ENCODE data around the gene ING2. TPM values are rescaled to one million over a fixed set of nuclear protein-coding genes. Genes with fewer than 3 reads are reported as not detected.

The ING2 gene
- total and polyA plus RNA-seq, 10 of the 15 experiments (the other 5 are each of a cell fraction or from before 2014, with no cell fraction given): 3.3 to 16.1 (median 10.9) TPM

DNA sequence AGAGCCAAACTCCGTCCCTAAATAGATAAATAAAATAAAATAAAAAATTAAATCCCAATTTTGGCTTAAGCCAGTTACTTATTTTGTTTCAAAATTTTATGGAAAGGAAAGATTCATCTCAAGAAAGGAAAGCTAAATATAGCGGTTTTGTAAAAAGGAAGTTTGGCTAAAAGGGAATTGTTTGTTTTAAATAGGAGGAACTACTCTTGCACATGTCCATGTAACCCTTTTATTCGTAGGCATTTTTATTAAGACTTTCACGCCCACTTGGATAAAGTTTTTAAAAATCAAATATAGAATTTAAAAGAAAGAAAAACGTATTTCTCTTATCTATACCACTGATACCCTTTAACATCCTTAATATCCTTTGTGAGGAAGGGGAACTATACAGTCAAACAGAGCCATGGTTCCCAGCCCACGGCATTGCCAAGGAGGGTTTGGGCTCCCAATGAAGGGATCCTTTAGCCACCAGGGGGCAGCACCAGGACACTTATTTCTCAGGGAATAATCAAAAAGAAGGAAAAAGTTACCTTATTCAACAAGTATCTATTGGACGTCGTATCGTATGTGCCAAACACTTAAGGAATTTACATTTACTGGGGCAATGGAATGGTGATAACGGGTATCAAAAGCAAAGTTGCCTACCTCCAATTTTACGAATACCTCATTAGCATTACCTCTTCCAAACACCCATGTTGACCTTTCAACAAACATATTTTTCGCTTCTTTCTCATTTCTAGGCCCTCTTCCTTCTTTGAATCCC is 32.7 kb upstream of the ING2 start (continued):
- TF ChIP-seq, protein P1, sequence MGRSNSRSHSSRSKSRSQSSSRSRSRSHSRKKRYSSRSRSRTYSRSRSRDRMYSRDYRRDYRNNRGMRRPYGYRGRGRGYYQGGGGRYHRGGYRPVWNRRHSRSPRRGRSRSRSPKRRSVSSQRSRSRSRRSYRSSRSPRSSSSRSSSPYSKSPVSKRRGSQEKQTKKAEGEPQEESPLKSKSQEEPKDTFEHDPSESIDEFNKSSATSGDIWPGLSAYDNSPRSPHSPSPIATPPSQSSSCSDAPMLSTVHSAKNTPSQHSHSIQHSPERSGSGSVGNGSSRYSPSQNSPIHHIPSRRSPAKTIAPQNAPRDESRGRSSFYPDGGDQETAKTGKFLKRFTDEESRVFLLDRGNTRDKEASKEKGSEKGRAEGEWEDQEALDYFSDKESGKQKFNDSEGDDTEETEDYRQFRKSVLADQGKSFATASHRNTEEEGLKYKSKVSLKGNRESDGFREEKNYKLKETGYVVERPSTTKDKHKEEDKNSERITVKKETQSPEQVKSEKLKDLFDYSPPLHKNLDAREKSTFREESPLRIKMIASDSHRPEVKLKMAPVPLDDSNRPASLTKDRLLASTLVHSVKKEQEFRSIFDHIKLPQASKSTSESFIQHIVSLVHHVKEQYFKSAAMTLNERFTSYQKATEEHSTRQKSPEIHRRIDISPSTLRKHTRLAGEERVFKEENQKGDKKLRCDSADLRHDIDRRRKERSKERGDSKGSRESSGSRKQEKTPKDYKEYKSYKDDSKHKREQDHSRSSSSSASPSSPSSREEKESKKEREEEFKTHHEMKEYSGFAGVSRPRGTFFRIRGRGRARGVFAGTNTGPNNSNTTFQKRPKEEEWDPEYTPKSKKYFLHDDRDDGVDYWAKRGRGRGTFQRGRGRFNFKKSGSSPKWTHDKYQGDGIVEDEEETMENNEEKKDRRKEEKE (IDR thresholded peaks at IDR 0.05): no peak
- no peak for TF ChIP-seq KDM1A (IDR thresholded peaks at IDR 0.05; ENCODE audit: borderline replicate concordance)
- TF ChIP-seq, protein P2, sequence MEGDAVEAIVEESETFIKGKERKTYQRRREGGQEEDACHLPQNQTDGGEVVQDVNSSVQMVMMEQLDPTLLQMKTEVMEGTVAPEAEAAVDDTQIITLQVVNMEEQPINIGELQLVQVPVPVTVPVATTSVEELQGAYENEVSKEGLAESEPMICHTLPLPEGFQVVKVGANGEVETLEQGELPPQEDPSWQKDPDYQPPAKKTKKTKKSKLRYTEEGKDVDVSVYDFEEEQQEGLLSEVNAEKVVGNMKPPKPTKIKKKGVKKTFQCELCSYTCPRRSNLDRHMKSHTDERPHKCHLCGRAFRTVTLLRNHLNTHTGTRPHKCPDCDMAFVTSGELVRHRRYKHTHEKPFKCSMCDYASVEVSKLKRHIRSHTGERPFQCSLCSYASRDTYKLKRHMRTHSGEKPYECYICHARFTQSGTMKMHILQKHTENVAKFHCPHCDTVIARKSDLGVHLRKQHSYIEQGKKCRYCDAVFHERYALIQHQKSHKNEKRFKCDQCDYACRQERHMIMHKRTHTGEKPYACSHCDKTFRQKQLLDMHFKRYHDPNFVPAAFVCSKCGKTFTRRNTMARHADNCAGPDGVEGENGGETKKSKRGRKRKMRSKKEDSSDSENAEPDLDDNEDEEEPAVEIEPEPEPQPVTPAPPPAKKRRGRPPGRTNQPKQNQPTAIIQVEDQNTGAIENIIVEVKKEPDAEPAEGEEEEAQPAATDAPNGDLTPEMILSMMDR (IDR thresholded peaks at IDR 0.05 in 2 of 3, conservative IDR thresholded peaks at IDR 0.05 in 1 of 3; ENCODE audit: control insufficient read depth in 2 of 3, extremely low read depth in 1 of 3, insufficient read depth in 1 of 3, low read depth in 3 of 3, low read length in 3 of 3): peak; percentile 74 to 79 (median 74)
- no peak for TF ChIP-seq PKNOX1 (IDR thresholded peaks at IDR 0.05)
- TF ChIP-seq NRF1 (conservative IDR thresholded peaks at IDR 0.05; ENCODE audit: low read depth, low read length): no peak
- TF ChIP-seq GATAD2B (conservative IDR thresholded peaks at IDR 0.05; ENCODE audit: low read depth): no peak
- TF ChIP-seq CEBPZ (IDR thresholded peaks at IDR 0.05; ENCODE audit: low read depth, low read length): no peak
- no peak for TF ChIP-seq GABPA (IDR thresholded peaks at IDR 0.05; ENCODE audit: low read depth)
- no peak for TF ChIP-seq TBL1XR1 (IDR thresholded peaks at IDR 0.05; ENCODE audit: low read depth, low read length)
- TF ChIP-seq, protein P3, sequence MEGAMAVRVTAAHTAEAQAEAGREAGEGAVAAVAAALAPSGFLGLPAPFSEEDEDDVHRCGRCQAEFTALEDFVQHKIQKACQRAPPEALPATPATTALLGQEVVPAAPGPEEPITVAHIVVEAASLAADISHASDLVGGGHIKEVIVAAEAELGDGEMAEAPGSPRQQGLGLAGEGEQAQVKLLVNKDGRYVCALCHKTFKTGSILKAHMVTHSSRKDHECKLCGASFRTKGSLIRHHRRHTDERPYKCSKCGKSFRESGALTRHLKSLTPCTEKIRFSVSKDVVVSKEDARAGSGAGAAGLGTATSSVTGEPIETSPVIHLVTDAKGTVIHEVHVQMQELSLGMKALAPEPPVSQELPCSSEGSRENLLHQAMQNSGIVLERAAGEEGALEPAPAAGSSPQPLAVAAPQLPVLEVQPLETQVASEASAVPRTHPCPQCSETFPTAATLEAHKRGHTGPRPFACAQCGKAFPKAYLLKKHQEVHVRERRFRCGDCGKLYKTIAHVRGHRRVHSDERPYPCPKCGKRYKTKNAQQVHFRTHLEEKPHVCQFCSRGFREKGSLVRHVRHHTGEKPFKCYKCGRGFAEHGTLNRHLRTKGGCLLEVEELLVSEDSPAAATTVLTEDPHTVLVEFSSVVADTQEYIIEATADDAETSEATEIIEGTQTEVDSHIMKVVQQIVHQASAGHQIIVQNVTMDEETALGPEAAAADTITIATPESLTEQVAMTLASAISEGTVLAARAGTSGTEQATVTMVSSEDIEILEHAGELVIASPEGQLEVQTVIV (IDR thresholded peaks at IDR 0.05; ENCODE audit: borderline replicate concordance, partially characterized antibody): no peak
- no peak for TF ChIP-seq ZNF274 (IDR thresholded peaks at IDR 0.05; ENCODE audit: insufficient read depth, insufficient read length)
- TF ChIP-seq NKRF (conservative IDR thresholded peaks at IDR 0.05): no peak
- TF ChIP-seq NBN (IDR thresholded peaks at IDR 0.05): no peak
